HepG2 (cell line): ENCODE data around the gene MLANA. TPM values are rescaled to one million over a fixed set of nuclear protein-coding genes. Genes with fewer than 3 reads are reported as not detected.

Experiments used
- CHD4 ChIP-seq: fragments of 200-600 bp; sonication (generic); IDR thresholded peaks from 2 replicates; pipeline ENCODE4 v1.7.0; 2017; ENCODE audit warnings: mild to moderate bottlenecking, low read length, borderline replicate concordance
- FOXK2 ChIP-seq: fragments of 450-650 bp; IDR thresholded peaks from 2 replicates; pipeline ENCODE4 v1.6.1; 2016
- GATAD1 ChIP-seq: IDR thresholded peaks from 2 replicates; pipeline ENCODE4 v1.6.1; 2016; ENCODE audit warnings: missing genetic modification reagents, missing compliant biosample characterization
- IRF2 ChIP-seq: IDR thresholded peaks from 2 replicates; pipeline ENCODE4 v1.6.1; 2018; ENCODE audit warnings: missing genetic modification reagents, missing compliant biosample characterization
- JUNB ChIP-seq: sonication (generic); formaldehyde crosslinking; IDR thresholded peaks from 2 replicates; pipeline ENCODE4 v1.8.0; 2022; ENCODE audit warnings: missing genetic modification reagents, mild to moderate bottlenecking, borderline replicate concordance
- KLF9 ChIP-seq: IDR thresholded peaks from 2 replicates; pipeline ENCODE4 v1.6.1; 2016; ENCODE audit warnings: low read depth
- MIER3 ChIP-seq: IDR thresholded peaks from 2 replicates; pipeline ENCODE4 v1.6.1; 2016; ENCODE audit warnings: missing compliant biosample characterization, borderline replicate concordance
- MLLT10 ChIP-seq: sonication (generic); formaldehyde crosslinking; IDR thresholded peaks from 2 replicates; pipeline ENCODE4 v1.4.0; 2020; ENCODE audit warnings: missing genetic modification reagents
- NFKB2 ChIP-seq: sonication (generic); formaldehyde crosslinking; IDR thresholded peaks from 2 replicates; pipeline ENCODE4 v1.4.0; 2020; ENCODE audit warnings: missing genetic modification reagents, borderline replicate concordance
- RCOR2 ChIP-seq: IDR thresholded peaks from 2 replicates; pipeline ENCODE4 v1.6.1; 2016; ENCODE audit warnings: missing biosample characterization, missing genetic modification reagents
- SOX6 ChIP-seq, 2 experiments: fragments of 450-650 bp in 1 of 2; sonication (generic) in 1 of 2; formaldehyde crosslinking in 1 of 2; IDR thresholded peaks; 2 replicates each; pipeline versions ENCODE4 v1.4.0 to v1.6.1; 2017 to 2020; ENCODE audit warnings: antibody characterized with exemption in 1 of 2, mild to moderate bottlenecking in 1 of 2, missing genetic modification reagents in 1 of 2
- TSC22D2 ChIP-seq: sonication (generic); formaldehyde crosslinking; IDR thresholded peaks from 2 replicates; pipeline ENCODE4 v1.5.1; 2020; ENCODE audit warnings: missing genetic modification reagents, mild to moderate bottlenecking, borderline replicate concordance
- ZIK1 ChIP-seq: sonication (generic); formaldehyde crosslinking; IDR thresholded peaks from 2 replicates; pipeline ENCODE4 v1.5.0; 2020; ENCODE audit warnings: mild to moderate bottlenecking, low read depth, missing genetic modification reagents, borderline replicate concordance
- ZNF232 ChIP-seq: sonication (generic); formaldehyde crosslinking; IDR thresholded peaks from 2 replicates; pipeline ENCODE4 v1.4.0; 2020; ENCODE audit warnings: missing genetic modification reagents, borderline replicate concordance
- ZNF33A ChIP-seq: sonication (generic); formaldehyde crosslinking; IDR thresholded peaks from 2 replicates; pipeline ENCODE4 v1.5.1; 2020; ENCODE audit warnings: missing genetic modification reagents, mild to moderate bottlenecking, moderate library complexity, borderline replicate concordance
- ZNF567 ChIP-seq: sonication (generic); formaldehyde crosslinking; IDR thresholded peaks from 2 replicates; pipeline ENCODE4 v1.8.1; 2023; ENCODE audit warnings: mild to moderate bottlenecking, missing genetic modification reagents, borderline replicate concordance
- ZNF674 ChIP-seq: sonication (generic); formaldehyde crosslinking; IDR thresholded peaks from 2 replicates; pipeline ENCODE4 v1.5.0; 2020; ENCODE audit warnings: low read depth, mild to moderate bottlenecking, missing genetic modification reagents
- ZNF839 ChIP-seq: sonication (generic); formaldehyde crosslinking; IDR thresholded peaks from 2 replicates; pipeline ENCODE4 v1.4.0; 2020; ENCODE audit warnings: missing genetic modification reagents, mild to moderate bottlenecking, borderline replicate concordance
- ZSCAN9 ChIP-seq: IDR thresholded peaks from 2 replicates; pipeline ENCODE4 v1.6.1; 2016; ENCODE audit warnings: borderline replicate concordance
- polyA plus RNA-seq, 8 experiments: library from polyadenylated mRNA; depleted of rRNA in 3 of 8; stranded (reverse) in 7 of 8; unstranded in 1 of 8; fragments of >200 nt; fragmentation: Illumina TruSeq in 4 of 8; extraction: Trizol in 4 of 8; gene quantifications; 2 replicates each; pipeline versions ENCODE4 v1.2.1 to v1.2.3, GENCODE V29; 2011 to 2016; ENCODE audit warnings: low read depth in 4 of 8, missing spikeins in 1 of 8, mixed read lengths in 1 of 8; ENCODE audit not compliant: insufficient read depth in 1 of 8
- total RNA-seq, 5 experiments: library from RNA; depleted of rRNA; stranded (reverse); fragments of >200 nt; fragmentation: Illumina TruSeq; extraction: Trizol; gene quantifications; 2 replicates each; pipeline ENCODE4 v1.2.3, GENCODE V29; 2016; ENCODE audit warnings: low read depth in 1 of 5
- TF ChIP-seq, protein P1 (sequence below): sonication (generic); formaldehyde crosslinking; IDR thresholded peaks from 2 replicates; pipeline ENCODE4 v1.4.0; 2020; ENCODE audit warnings: missing genetic modification reagents, borderline replicate concordance
- TF ChIP-seq, protein P2 (sequence below): sonication (generic); formaldehyde crosslinking; IDR thresholded peaks from 2 replicates; pipeline ENCODE4 v1.4.0; 2020; ENCODE audit warnings: mild to moderate bottlenecking, missing genetic modification reagents
- TF ChIP-seq, protein P3 (sequence below): sonication (generic); formaldehyde crosslinking; IDR thresholded peaks from 2 replicates; pipeline ENCODE4 v1.9.0; 2021; ENCODE audit warnings: missing genetic modification reagents, mild to moderate bottlenecking, borderline replicate concordance
- TF ChIP-seq, protein P4 (sequence below): sonication (generic); formaldehyde crosslinking; conservative IDR thresholded peaks from 2 replicates; pipeline ENCODE4 v1.8.0; 2022; ENCODE audit warnings: missing genetic modification reagents

MLANA gene
- total and polyA plus RNA-seq, 2 of the 13 experiments (the other 11 are each of a cell fraction or from before 2014, with no cell fraction given) = 0.11 to 0.18 TPM

DNA sequence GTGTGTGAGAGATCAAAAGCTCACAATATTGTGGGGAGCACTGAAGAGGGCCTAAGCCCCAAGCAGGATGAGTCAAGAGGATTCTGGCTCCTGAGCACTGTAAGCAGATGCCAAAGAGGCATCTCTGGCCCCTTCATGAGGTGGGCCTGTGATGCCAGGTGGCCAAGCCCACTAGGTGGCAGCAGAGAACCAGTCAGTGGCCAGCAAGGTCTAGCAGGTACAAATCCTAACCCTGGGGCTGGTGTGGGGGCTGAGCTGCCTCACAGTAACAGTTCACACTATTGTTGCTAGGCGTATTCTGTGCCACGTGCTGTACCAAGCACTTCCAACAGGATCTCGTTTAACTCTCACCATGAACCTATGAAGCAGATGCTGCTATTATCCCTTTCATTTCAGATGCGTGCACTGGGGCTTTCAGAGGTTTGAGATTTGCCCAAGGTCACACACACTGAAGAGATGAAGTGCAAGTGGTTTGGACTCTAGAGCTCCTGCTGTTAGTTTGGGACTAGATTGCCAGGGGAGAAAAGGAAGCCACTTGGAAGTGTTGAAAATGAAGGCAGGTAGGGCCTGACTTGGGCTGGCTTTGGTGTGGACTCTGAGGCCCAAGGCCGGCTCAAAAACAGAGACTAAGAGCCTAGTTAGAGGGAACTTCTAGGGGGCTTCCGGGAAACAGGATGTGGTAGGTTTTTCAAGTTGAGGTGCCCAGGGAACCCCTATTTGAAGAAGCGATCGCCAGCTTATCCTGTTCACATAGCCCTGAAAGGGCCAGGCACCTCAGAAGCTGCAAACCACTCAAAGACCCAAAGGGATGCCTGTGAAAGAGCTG lies 4.4 kb upstream of the MLANA start (continued):
- TF ChIP-seq MIER3 (CRISPR knock-in tag) (no peak), ZNF567 (CRISPR knock-in tag) (peak; percentile 75; the same call in 1 of the 2 replicates), TSC22D2 (no peak), ZNF839 (CRISPR knock-in tag) (no peak), ZNF232 (CRISPR knock-in tag) (peak; percentile 58; the same call in 1 of the 2 replicates), NFKB2 (CRISPR knock-in tag) (no peak), RCOR2 (CRISPR knock-in tag) (peak; percentile 46; the same call in 1 of the 2 replicates), GATAD1 (CRISPR knock-in tag) (peak; percentile 32; the same call in 1 of the 2 replicates), ZNF674 (no peak), MLLT10 (CRISPR knock-in tag) (no peak), ZIK1 (CRISPR knock-in tag) (no peak), ZNF33A (CRISPR knock-in tag) (no peak), KLF9 (CRISPR knock-in tag) (no peak), ZSCAN9 (CRISPR knock-in tag) (no peak), SOX6 (IDR thresholded peaks at IDR 0.05) (no peak), SOX6 (CRISPR knock-in tag; IDR thresholded peaks at IDR 0.05) (peak; percentile 56), JUNB (CRISPR knock-in tag) (no peak), IRF2 (no peak), CHD4 (no peak), FOXK2 (no peak)
- TF ChIP-seq, protein P1, sequence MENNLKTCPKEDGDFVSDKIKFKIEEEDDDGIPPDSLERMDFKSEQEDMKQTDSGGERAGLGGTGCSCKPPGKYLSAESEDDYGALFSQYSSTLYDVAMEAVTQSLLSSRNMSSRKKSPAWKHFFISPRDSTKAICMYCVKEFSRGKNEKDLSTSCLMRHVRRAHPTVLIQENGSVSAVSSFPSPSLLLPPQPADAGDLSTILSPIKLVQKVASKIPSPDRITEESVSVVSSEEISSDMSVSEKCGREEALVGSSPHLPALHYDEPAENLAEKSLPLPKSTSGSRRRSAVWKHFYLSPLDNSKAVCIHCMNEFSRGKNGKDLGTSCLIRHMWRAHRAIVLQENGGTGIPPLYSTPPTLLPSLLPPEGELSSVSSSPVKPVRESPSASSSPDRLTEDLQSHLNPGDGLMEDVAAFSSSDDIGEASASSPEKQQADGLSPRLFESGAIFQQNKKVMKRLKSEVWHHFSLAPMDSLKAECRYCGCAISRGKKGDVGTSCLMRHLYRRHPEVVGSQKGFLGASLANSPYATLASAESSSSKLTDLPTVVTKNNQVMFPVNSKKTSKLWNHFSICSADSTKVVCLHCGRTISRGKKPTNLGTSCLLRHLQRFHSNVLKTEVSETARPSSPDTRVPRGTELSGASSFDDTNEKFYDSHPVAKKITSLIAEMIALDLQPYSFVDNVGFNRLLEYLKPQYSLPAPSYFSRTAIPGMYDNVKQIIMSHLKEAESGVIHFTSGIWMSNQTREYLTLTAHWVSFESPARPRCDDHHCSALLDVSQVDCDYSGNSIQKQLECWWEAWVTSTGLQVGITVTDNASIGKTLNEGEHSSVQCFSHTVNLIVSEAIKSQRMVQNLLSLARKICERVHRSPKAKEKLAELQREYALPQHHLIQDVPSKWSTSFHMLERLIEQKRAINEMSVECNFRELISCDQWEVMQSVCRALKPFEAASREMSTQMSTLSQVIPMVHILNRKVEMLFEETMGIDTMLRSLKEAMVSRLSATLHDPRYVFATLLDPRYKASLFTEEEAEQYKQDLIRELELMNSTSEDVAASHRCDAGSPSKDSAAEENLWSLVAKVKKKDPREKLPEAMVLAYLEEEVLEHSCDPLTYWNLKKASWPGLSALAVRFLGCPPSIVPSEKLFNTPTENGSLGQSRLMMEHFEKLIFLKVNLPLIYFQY = no peak
- TF ChIP-seq, protein P2, sequence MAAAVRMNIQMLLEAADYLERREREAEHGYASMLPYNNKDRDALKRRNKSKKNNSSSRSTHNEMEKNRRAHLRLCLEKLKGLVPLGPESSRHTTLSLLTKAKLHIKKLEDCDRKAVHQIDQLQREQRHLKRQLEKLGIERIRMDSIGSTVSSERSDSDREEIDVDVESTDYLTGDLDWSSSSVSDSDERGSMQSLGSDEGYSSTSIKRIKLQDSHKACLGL (CRISPR knock-in tag) = no peak
- TF ChIP-seq, protein P3, sequence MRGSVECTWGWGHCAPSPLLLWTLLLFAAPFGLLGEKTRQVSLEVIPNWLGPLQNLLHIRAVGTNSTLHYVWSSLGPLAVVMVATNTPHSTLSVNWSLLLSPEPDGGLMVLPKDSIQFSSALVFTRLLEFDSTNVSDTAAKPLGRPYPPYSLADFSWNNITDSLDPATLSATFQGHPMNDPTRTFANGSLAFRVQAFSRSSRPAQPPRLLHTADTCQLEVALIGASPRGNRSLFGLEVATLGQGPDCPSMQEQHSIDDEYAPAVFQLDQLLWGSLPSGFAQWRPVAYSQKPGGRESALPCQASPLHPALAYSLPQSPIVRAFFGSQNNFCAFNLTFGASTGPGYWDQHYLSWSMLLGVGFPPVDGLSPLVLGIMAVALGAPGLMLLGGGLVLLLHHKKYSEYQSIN (CRISPR knock-in tag) = no peak
- TF ChIP-seq, protein P4, sequence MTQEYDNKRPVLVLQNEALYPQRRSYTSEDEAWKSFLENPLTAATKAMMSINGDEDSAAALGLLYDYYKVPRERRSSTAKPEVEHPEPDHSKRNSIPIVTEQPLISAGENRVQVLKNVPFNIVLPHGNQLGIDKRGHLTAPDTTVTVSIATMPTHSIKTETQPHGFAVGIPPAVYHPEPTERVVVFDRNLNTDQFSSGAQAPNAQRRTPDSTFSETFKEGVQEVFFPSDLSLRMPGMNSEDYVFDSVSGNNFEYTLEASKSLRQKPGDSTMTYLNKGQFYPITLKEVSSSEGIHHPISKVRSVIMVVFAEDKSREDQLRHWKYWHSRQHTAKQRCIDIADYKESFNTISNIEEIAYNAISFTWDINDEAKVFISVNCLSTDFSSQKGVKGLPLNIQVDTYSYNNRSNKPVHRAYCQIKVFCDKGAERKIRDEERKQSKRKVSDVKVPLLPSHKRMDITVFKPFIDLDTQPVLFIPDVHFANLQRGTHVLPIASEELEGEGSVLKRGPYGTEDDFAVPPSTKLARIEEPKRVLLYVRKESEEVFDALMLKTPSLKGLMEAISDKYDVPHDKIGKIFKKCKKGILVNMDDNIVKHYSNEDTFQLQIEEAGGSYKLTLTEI = no peak
